CD4-positive, CD25-positive, alpha-beta regulatory T cell (primary cell): ENCODE results near the gene RAB11A. TPM values are rescaled to one million over a fixed set of nuclear protein-coding genes. Genes with fewer than 3 reads are reported as not detected.
A peak's percentile ranks its signal among the peaks of the same experiment; 100 is the strongest.
"Not testable (repeated sequence)": the region's sequence is repeated elsewhere in the genome, so short reads cannot be mapped to it uniquely, and the experiment has no call there.

Source experiments
- ATAC-seq, 2 donors: fragments of 150-1000 bp; cut with Tn5 transposase; one replicate each; pipeline ENCODE4 v1.10.0; 2021; ENCODE audit warnings: low read depth in 2 of 2, moderate number of reproducible peaks in 2 of 2, moderate library complexity in 1 of 2
- DNase-seq, 3 donors: peaks; one replicate each; pipeline versions ENCODE4 v3.0.0 to v3.0.0-alpha.2; 2012 to 2022; ENCODE audit warnings: mixed read lengths in 1 of 3
- H3K27ac ChIP-seq: one replicate; pipeline ENCODE4 v1.7.0; 2013; ENCODE audit warnings: mild to moderate bottlenecking, low read length; ENCODE audit not compliant: insufficient read depth, poor library complexity, severe bottlenecking
- H3K27me3 ChIP-seq: one replicate; pipeline ENCODE4 v1.7.0; 2013; ENCODE audit warnings: low read length; ENCODE audit not compliant: control insufficient read depth, insufficient read depth
- H3K36me3 ChIP-seq: one replicate; pipeline ENCODE4 v1.7.0; 2013; ENCODE audit warnings: mild to moderate bottlenecking, low read length, moderate library complexity; ENCODE audit not compliant: control insufficient read depth, insufficient read depth
- H3K4me1 ChIP-seq: 2 replicates; pipeline ENCODE4 v1.7.0; 2013; ENCODE audit warnings: mild to moderate bottlenecking, low read length; ENCODE audit not compliant: insufficient read depth, control insufficient read depth, poor library complexity, severe bottlenecking
- H3K4me3 ChIP-seq: one replicate; pipeline ENCODE4 v1.7.0; 2013; ENCODE audit warnings: low read depth, mild to moderate bottlenecking, low read length, moderate library complexity
- H3K9me3 ChIP-seq, 2 experiments: 1 replicate in 1 of 2; 2 replicates in 1 of 2; pipeline ENCODE4 v1.7.0; 2013; ENCODE audit warnings: low read length in 2 of 2, mild to moderate bottlenecking in 1 of 2, moderate library complexity in 1 of 2; ENCODE audit not compliant: control insufficient read depth in 2 of 2
- H3K27ac Mint-ChIP-seq, 3 donors: one replicate each; pipeline ENCODE4 v1.8.0; 2020 to 2022; ENCODE audit warnings: mild to moderate bottlenecking in 3 of 3, mixed read lengths in 3 of 3, moderate library complexity in 2 of 3
- H3K27me3 Mint-ChIP-seq: one replicate; pipeline ENCODE4 v1.8.0; 2022; ENCODE audit warnings: mild to moderate bottlenecking, mixed read lengths
- H3K36me3 Mint-ChIP-seq: one replicate; pipeline ENCODE4 v1.8.0; 2020; ENCODE audit warnings: mixed read lengths
- H3K4me1 Mint-ChIP-seq, 4 donors: one replicate each; pipeline ENCODE4 v1.8.0; 2020 to 2022; ENCODE audit warnings: mixed read lengths in 4 of 4, mild to moderate bottlenecking in 1 of 4
- H3K4me3 Mint-ChIP-seq, 4 donors: one replicate each; pipeline ENCODE4 v1.8.0; 2020 to 2022; ENCODE audit warnings: mild to moderate bottlenecking in 4 of 4, mixed read lengths in 4 of 4, moderate library complexity in 3 of 4
- H3K9me3 Mint-ChIP-seq, 7 donors: one replicate each; pipeline ENCODE4 v1.8.0; 2020 to 2022; ENCODE audit warnings: mixed read lengths in 7 of 7, mild to moderate bottlenecking in 3 of 7, moderate library complexity in 2 of 7
- polyA plus RNA-seq, 4 donors: library from polyadenylated mRNA; unstranded; fragments of 300-500 nt; fragmentation: Illumina TruSeq; gene quantifications; one replicate each; pipeline ENCODE4 v1.2.3, GENCODE V29; 2021
- total RNA-seq: library from RNA; stranded (reverse); gene quantifications from one replicate; pipeline ENCODE4 v1.2.3, GENCODE V29; 2022

RAB11A gene
- total and polyA plus RNA-seq, 5 donors from 2014 or later, result 115 to 330 (median 252) TPM

- Histone ChIP-seq H3K27ac (peak overlapping the region; percentile 95), H3K9me3 (no peaks in the 10 kb centered on the region), H3K36me3 (peaks cover under 1% of the 10 kb centered on the region), H3K4me3 (peak overlapping the region; percentile 95), H3K27me3 (no peaks in the 10 kb centered on the region), H3K4me1 (peaks cover 31% of the 10 kb centered on the region)
- H3K4me1 Mint-ChIP-seq, result peaks cover 16 to 45% (median 23%) of the 10 kb centered on the region in 4 donors
- H3K27ac Mint-ChIP-seq, result peak overlapping the region; percentile 98 to 99 (median 99)
- ATAC-seq (no peak), DNase-seq (peak in 1 of 3 donors; percentile 51)
- H3K36me3 Mint-ChIP-seq, result peaks cover 4% of the 10 kb centered on the region
- no peaks in the 10 kb centered on the region for H3K9me3 Mint-ChIP-seq
- H3K27me3 Mint-ChIP-seq, result peaks cover 15% of the 10 kb centered on the region
- peak overlapping the region; percentile 91 to 99 (median 98) for H3K4me3 Mint-ChIP-seq
These were observed 922 bp downstream of the RAB11A start for GRCh38 chr15:65869954-65870871.

- H3K4me1 ChIP-seq, result peaks cover 33% of the 10 kb centered on the region
- ATAC-seq (no peak), DNase-seq (peak in 1 of 3 donors; percentile 44)
- no peaks in the 10 kb centered on the region for H3K9me3 ChIP-seq
- H3K9me3 Mint-ChIP-seq, result no peaks in the 10 kb centered on the region
- H3K36me3 Mint-ChIP-seq, result peaks cover 9% of the 10 kb centered on the region
- H3K27ac Mint-ChIP-seq, result peak overlapping the region; percentile 98 to 99 (median 99)
- H3K27ac ChIP-seq, result peak overlapping the region; percentile 95
- peaks cover 16 to 52% (median 30%) of the 10 kb centered on the region in 4 donors for H3K4me1 Mint-ChIP-seq
- peak overlapping the region; percentile 91 to 99 (median 98) for H3K4me3 Mint-ChIP-seq
- no peaks in the 10 kb centered on the region for H3K27me3 ChIP-seq
- peaks cover 15% of the 10 kb centered on the region for H3K27me3 Mint-ChIP-seq
- peaks cover 5% of the 10 kb centered on the region for H3K36me3 ChIP-seq
- peak overlapping the region; percentile 95 for H3K4me3 ChIP-seq
These were observed 1.7 kb downstream of the RAB11A start for GRCh38 chr15:65870889-65871533.

GRCh38 chr15:65871886-65872285 is 2.6 kb downstream of the RAB11A start:
- H3K27ac ChIP-seq, ATAC-seq, H3K27me3 ChIP-seq, H3K36me3 ChIP-seq, H3K36me3 Mint-ChIP-seq, H3K9me3 ChIP-seq, H3K27ac Mint-ChIP-seq, DNase-seq, H3K9me3 Mint-ChIP-seq: not testable (repeated sequence)
- H3K4me1 Mint-ChIP-seq, result peaks cover 12 to 55% (median 31%) of the 10 kb centered on the region in 4 donors
- H3K4me3 Mint-ChIP-seq, result peak overlapping the region in 1 of 4 donors; percentile 59
- H3K4me3 ChIP-seq, result peak overlapping the region; percentile 95
- peaks cover 15% of the 10 kb centered on the region for H3K27me3 Mint-ChIP-seq
- H3K4me1 ChIP-seq, result peaks cover 33% of the 10 kb centered on the region

- Mint-ChIP-seq H3K36me3 (peaks cover 14% of the 10 kb centered on the region), H3K27me3 (peaks cover 15% of the 10 kb centered on the region), H3K4me1 (peaks cover 15 to 56% (median 35%) of the 10 kb centered on the region in 4 donors), H3K4me3 (peak overlapping the region in 3 of 4 donors; percentile 11 to 73 (median 29)), H3K27ac (peak overlapping the region in 2 of 3 donors; percentile 15 to 47)
- Histone ChIP-seq H3K36me3 (peaks cover 15% of the 10 kb centered on the region), H3K4me1 (peaks cover 37% of the 10 kb centered on the region), H3K4me3 (peak overlapping the region; percentile 21)
- not testable (repeated sequence) for DNase-seq, H3K27me3 ChIP-seq, ATAC-seq, H3K9me3 Mint-ChIP-seq, H3K27ac ChIP-seq, H3K9me3 ChIP-seq
These were observed 3.3 kb downstream of the RAB11A start for GRCh38 chr15:65872596-65872995.

- DNase-seq (no peak), ATAC-seq (no peak)
- Histone ChIP-seq H3K4me3 (no peak overlapping the region), H3K27me3 (no peaks in the 10 kb centered on the region), H3K36me3 (peaks cover 22% of the 10 kb centered on the region), H3K4me1 (peaks cover 37% of the 10 kb centered on the region), H3K9me3 (no peaks in the 10 kb centered on the region), H3K27ac (no peak overlapping the region)
- Mint-ChIP-seq H3K4me1 (peaks cover 19 to 60% (median 38%) of the 10 kb centered on the region in 4 donors), H3K4me3 (no peak overlapping the region), H3K27ac (peak overlapping the region in 1 of 3 donors; percentile 15), H3K9me3 (no peaks in the 10 kb centered on the region), H3K27me3 (peaks cover 14% of the 10 kb centered on the region), H3K36me3 (peaks cover 20% of the 10 kb centered on the region)
These were observed 4.0 kb downstream of the RAB11A start for GRCh38 chr15:65873256-65873655.

GRCh38 chr15:65875458-65875857 is 6.2 kb downstream of the RAB11A start:
- peaks cover 42% of the 10 kb centered on the region for H3K36me3 ChIP-seq
- no peaks in the 10 kb centered on the region for H3K9me3 ChIP-seq
- no peak overlapping the region for H3K27ac ChIP-seq
- H3K27ac Mint-ChIP-seq, result peak overlapping the region in 2 of 3 donors; percentile 26 to 53
- peaks cover 27% of the 10 kb centered on the region for H3K36me3 Mint-ChIP-seq
- no peak for ATAC-seq
- H3K4me3 ChIP-seq, result no peak overlapping the region
- no peaks in the 10 kb centered on the region for H3K27me3 Mint-ChIP-seq
- H3K9me3 Mint-ChIP-seq, result no peaks in the 10 kb centered on the region
- H3K27me3 ChIP-seq, result no peaks in the 10 kb centered on the region
- peaks cover 23 to 50% (median 32%) of the 10 kb centered on the region in 4 donors for H3K4me1 Mint-ChIP-seq
- H3K4me3 Mint-ChIP-seq, result peak overlapping the region in 1 of 4 donors; percentile 63
- peaks cover 30% of the 10 kb centered on the region for H3K4me1 ChIP-seq
- no peak for DNase-seq

GRCh38 chr15:65877749-65878148 is 8.5 kb downstream of the RAB11A start:
- no peaks in the 10 kb centered on the region for H3K9me3 ChIP-seq
- no peak overlapping the region for H3K27ac ChIP-seq
- no peaks in the 10 kb centered on the region for H3K9me3 Mint-ChIP-seq
- no peaks in the 10 kb centered on the region for H3K27me3 ChIP-seq
- peaks cover 8% of the 10 kb centered on the region for H3K4me1 ChIP-seq
- peak overlapping the region in 1 of 4 donors; percentile 48 for H3K4me3 Mint-ChIP-seq
- peak overlapping the region in 2 of 3 donors; percentile 26 to 57 for H3K27ac Mint-ChIP-seq
- no peaks in the 10 kb centered on the region for H3K27me3 Mint-ChIP-seq
- H3K4me1 Mint-ChIP-seq, result peaks cover 26 to 48% (median 34%) of the 10 kb centered on the region in 4 donors
- peaks cover 53% of the 10 kb centered on the region for H3K36me3 ChIP-seq
- peak in 1 of 2 donors; percentile 53 for ATAC-seq
- no peak for DNase-seq
- no peak overlapping the region for H3K4me3 ChIP-seq
- peaks cover 36% of the 10 kb centered on the region for H3K36me3 Mint-ChIP-seq
